Stimulated activated CD4-positive, alpha-beta T cell treated with anti-CD3 and anti-CD28 coated beads, Interleukin-12 subunit alpha, Interleukin-12 subunit beta, amount 100 ng/mL, for 48 hours (primary cell): Measurements from ENCODE around the gene SPOCK1.

ENCODE experiments used
- DNase-seq, 3 donors: peaks; one replicate each; pipeline ENCODE4 v3.0.0-alpha.2; 2020; ENCODE audit warnings: low read depth in 2 of 3, low spot score in 1 of 3

Gene SPOCK1

GRCh38 chr5:137496919-137497318 lies 2.2 kb downstream of the SPOCK1 start:
- no peak for DNase-seq

- no peak for DNase-seq
These were observed 6.8 kb downstream of the SPOCK1 start for GRCh38 chr5:137492331-137492730.

- no peak for DNase-seq
These were observed 8.0 kb downstream of the SPOCK1 start for GRCh38 chr5:137491121-137491520.

GRCh38 chr5:137490591-137490990 lies 8.5 kb downstream of the SPOCK1 start:
- no peak for DNase-seq

GRCh38 chr5:137488974-137489373 lies 10.2 kb downstream of the SPOCK1 start:
- no peak for DNase-seq

DNA sequence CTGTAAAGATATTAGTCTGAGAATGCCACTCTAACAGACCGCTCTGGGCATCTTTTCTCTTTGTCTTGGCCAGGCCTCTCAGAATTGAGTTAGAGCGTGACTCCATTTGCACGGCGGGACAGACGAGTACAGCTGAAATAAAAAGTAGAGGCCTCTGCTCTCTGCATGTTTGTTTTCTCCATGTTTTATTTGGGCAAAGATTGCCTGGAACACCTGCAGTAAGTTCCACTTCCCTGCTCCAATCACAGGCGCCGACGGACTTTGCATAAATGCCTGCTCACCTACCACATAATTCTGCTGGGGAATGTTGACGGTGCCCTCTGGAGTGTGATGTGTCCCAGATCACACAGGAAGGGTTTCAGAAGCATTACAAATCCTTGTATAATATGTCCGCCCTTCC lies 10.6 kb downstream of the SPOCK1 start:
- no peak for DNase-seq

- no peak for DNase-seq
These were observed 11.5 kb downstream of the SPOCK1 start for GRCh38 chr5:137487600-137487999.

GRCh38 chr5:137486707-137487106 lies 12.4 kb downstream of the SPOCK1 start:
- DNase-seq, result no peak

GRCh38 chr5:137481596-137481995 lies 17.5 kb downstream of the SPOCK1 start:
- DNase-seq, result no peak

DNA sequence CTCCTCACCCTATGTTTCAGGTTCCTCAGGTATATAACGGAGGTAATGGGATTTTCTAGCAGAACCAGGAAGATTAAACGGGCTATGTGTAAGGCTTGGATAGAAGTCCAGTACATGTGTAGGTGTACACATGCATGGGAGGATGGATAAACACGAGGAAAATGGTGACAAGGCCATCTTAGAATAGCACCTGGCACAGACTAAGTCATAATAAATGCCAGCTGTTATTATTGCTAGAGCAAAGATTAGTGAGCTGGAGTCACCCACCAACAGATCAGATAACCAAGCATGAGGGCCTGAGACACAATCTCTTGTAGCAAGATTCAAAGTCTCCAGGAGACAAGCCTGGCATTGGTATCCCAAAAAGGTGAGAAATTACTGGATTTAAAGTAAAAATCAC lies 21.1 kb downstream of the SPOCK1 start:
- DNase-seq, result no peak

DNA sequence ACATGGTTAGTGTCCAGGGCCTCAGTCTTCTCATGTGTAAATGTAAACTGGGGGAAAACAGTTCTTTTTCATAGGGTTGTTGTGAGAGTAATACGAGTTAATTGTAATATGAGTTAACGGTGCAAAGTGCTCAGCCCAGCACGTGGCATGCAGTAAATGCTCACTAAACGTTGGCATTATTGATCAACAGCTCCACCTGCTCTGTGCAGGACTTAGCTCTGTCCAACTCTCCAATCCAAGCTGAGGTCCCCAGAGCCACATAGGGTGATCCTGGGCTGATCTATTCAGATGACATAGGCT lies 28.3 kb downstream of the SPOCK1 start:
- DNase-seq, result no peak

GRCh38 chr5:137470111-137470920 lies 28.8 kb downstream of the SPOCK1 start:
- no peak for DNase-seq

DNA sequence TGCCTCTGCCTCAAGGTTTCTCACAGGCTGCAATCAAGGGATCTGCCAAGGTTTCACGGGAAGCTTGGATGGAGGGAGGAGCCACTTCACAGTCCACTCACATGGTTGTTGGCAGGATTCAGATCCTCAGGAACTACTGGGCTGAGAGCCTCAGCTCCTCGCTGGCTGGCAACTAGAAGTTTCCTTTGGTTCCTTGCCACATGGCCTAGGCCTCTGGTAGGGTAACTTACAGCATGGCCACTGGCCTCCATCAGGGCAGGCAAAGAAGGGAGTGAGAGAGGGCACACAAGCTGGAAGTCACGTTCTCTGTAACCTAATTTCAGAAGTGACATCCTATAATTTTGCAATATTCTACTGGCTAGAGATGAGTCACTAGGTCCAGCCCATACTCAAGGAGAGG lies 32.2 kb downstream of the SPOCK1 start:
- no peak for DNase-seq

DNA sequence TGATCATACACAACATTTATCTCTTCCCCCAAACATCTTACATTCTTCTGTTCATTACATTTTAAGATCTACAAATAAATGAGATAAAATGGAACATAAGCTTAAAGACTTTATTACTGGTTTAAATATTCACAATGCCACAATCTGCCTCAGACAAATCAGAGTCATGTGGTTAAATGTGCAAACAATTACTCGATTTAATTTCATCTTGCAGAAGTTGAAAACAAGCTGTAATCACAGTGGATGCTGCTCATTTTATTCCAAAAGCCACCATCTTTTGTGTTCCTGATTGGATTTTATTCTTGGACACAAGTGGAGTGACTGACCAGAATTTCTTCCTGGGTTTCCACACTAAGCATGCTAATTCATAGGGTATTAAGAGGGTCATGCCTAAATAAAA lies 33.2 kb downstream of the SPOCK1 start:
- DNase-seq, result no peak

DNA sequence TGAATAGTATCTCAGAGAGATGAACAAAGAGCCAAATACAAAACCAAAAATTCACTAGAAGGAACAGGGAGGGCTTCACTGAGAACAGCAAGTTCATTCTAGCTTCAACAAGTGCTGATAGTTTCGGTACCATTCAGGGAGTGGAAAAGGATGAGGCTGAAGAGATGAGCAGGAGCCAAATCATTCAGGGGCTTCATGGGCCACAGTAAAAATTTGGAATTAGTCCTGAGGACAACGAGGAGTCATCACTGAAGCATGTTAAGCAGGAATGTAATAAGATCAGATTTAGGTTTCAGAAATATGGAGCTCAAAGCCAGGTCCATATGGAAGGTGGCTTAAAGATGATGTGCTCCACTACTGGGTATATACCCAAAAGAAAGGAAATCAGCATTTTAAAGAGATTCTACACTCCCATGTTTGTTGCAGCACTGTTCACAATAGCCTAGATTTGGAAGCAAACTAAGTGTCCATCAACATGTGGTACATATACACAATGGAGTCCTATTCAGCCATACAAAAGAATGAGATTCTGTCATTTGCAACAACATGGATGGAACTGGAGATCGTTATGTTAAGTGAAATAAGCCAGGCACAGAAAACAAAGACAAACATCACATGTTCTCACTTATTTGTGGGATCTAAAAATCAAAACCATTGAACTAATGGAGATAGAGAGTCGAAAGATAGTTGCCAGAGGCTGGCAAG lies 36.2 kb downstream of the SPOCK1 start:
- no peak for DNase-seq

- no peak for DNase-seq
These were observed 36.9 kb downstream of the SPOCK1 start for GRCh38 chr5:137462265-137462590.

GRCh38 chr5:137461391-137462264 lies 37.5 kb downstream of the SPOCK1 start:
- DNase-seq, result no peak

DNA sequence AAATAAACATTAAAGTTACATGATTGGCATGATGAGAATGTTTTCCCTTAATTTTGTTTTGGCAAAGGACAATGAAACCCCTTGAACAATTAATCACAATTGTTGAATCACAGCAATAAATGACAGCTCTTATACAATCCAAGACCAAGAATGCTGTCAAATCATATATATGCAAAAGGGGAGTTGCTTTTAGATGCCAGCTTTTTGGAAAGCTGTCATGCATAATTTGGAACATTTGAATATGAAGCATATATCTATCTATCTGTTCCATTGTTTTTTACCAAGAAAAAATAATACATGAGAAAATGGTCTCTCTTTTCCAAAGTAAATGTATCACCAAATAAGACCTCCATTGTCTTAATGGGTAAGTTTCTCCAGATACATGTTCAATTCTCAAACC lies 44.5 kb downstream of the SPOCK1 start:
- no peak for DNase-seq

GRCh38 chr5:137453483-137454080 lies 45.5 kb downstream of the SPOCK1 start:
- DNase-seq, result no peak

DNA sequence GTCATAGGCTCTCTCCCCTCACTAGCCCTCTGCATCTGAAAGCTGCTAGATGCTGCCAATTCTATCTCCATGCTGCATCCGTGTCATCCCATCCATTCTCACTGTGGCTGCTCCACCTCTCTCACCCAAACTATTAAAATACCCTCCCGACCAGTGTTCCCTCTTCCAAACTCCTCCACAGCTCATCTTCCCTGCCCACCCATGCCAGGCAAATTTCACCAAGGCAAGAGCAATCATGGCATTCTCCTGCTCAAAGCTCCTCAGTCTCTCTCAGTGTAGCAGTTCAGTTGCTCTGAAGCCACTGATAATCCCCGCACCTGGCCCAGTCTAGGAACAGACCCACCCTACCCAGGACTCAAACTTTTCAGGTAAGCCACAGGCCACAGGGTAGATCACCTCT lies 48.4 kb downstream of the SPOCK1 start:
- no peak for DNase-seq

GRCh38 chr5:137448868-137449267 lies 50.3 kb downstream of the SPOCK1 start:
- DNase-seq, result no peak

DNA sequence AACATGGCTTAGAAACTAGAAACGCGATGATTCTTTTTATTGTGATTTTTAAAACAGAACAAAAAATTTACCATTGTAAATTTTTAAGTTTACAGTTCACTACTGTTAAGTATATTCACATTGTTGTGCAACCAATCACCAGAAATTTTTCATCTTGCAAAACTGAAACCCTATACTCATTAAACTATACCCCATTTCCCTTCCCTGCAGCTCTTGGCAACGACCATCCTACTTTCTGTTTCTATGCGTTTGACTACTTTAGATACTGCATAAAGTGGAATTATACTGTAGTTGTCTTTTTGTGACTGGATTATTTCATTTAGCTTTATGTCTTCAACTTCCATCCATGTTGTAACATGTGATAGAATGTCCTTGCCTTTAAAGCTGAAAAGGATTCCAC lies 52.5 kb downstream of the SPOCK1 start:
- no peak for DNase-seq
